HL-60/S4 treated with retinoic acid at 250 ng/mL for 4 days and 3 days (cell line): Measurements from ENCODE around the gene PHKA2.

ENCODE experiments used
- in situ Hi-C: fragments of 300-500 bp; cut with MboI; formaldehyde crosslinking; loops from 2 replicates; pipeline ENCODE4 v1.7.0; 2022; ENCODE audit warnings: low sequenced_read_pairs

Gene PHKA2

GRCh38 chrX:18935893-18936292, 48.0 kb downstream of the PHKA2 start:
- in situ Hi-C loops, result no loop called here

GRCh38 chrX:18934708-18935107, 49.2 kb downstream of the PHKA2 start:
- in situ Hi-C loops, result no loop called here

- in situ Hi-C loops, result no loop called here
Measured at GRCh38 chrX:18933617-18934016, 50.3 kb downstream of the PHKA2 start.

GRCh38 chrX:18931972-18932371, 51.9 kb downstream of the PHKA2 start:
- in situ Hi-C loops, result no loop called here

- in situ Hi-C loops, result no loop called here
Measured at GRCh38 chrX:18929775-18930174, 54.1 kb downstream of the PHKA2 start.

GRCh38 chrX:18927558-18927957, 56.4 kb downstream of the PHKA2 start:
- in situ Hi-C loops, result no loop called here

GRCh38 chrX:18924507-18925088, 59.3 kb downstream of the PHKA2 start:
- in situ Hi-C loops, result loop anchor here (25.0 kb wide), 2 partner anchors 413 to 537 kb away; partner anchors contain the start of gene PDHA1

GRCh38 chrX:18920566-18920965, 63.3 kb downstream of the PHKA2 start:
- in situ Hi-C loops, result loop anchor here (25.0 kb wide), 2 partner anchors 417 to 533 kb away; partner anchors contain the start of gene PDHA1

GRCh38 chrX:18920079-18920478, 63.8 kb downstream of the PHKA2 start:
- in situ Hi-C loops, result loop anchor here (25.0 kb wide), 2 partner anchors 417 to 533 kb away; partner anchors contain the start of gene PDHA1

- in situ Hi-C loops, result loop anchor here (25.0 kb wide), 2 partner anchors 419 to 531 kb away; partner anchors contain the start of gene PDHA1
Measured at GRCh38 chrX:18917831-18918230, 66.1 kb downstream of the PHKA2 start.

- in situ Hi-C loops, result loop anchor here (25.0 kb wide), 2 partner anchors 431 to 519 kb away; partner anchors contain the start of gene PDHA1
Measured at GRCh38 chrX:18906286-18906685, 77.6 kb downstream of the PHKA2 start.

GRCh38 chrX:18900401-18900976, 83.4 kb downstream of the PHKA2 start:
- in situ Hi-C loops, result loop anchor here (25.0 kb wide), 2 partner anchors 437 to 513 kb away; partner anchors contain the start of gene PDHA1

- in situ Hi-C loops, result loop anchor here (25.0 kb wide), 2 partner anchors 437 to 513 kb away; partner anchors contain the start of gene PDHA1
Measured at GRCh38 chrX:18899796-18900380, 84.0 kb downstream of the PHKA2 start.

GRCh38 chrX:18898492-18898891, 85.4 kb downstream of the PHKA2 start:
- in situ Hi-C loops, result no loop called here

- in situ Hi-C loops, result no loop called here
Measured at GRCh38 chrX:18898091-18898490, 85.8 kb downstream of the PHKA2 start.

GRCh38 chrX:18897611-18898010, 86.3 kb downstream of the PHKA2 start:
- in situ Hi-C loops, result no loop called here

GRCh38 chrX:18896680-18897544, 87.0 kb downstream of the PHKA2 start:
- in situ Hi-C loops, result no loop called here

GRCh38 chrX:18895189-18895951, 88.5 kb downstream of the PHKA2 start:
- in situ Hi-C loops, result no loop called here

GRCh38 chrX:18894156-18894555, 89.8 kb downstream of the PHKA2 start:
- in situ Hi-C loops, result no loop called here

- in situ Hi-C loops, result no loop called here
Measured at GRCh38 chrX:18893536-18893935, 90.4 kb downstream of the PHKA2 start.
